Mesendoderm (in vitro differentiated cells): ENCODE data around the gene VWC2L.

Experiments used
- DNase-seq: peaks from one replicate; pipeline ENCODE4 v3.0.0; 2013
- H2AK5ac ChIP-seq: 2 replicates; pipeline ENCODE4 v1.6.1; 2013; ENCODE audit warnings: low read length, inconsistent platforms
- H2BK120ac ChIP-seq: 2 replicates; pipeline ENCODE4 v1.6.1; 2013; ENCODE audit warnings: low read depth, mild to moderate bottlenecking, low read length, moderate library complexity, mixed read lengths
- H2BK15ac ChIP-seq: replicated peaks from 2 replicates; pipeline ENCODE4 v1.6.1; 2013; ENCODE audit warnings: low read depth, mild to moderate bottlenecking, moderate library complexity
- H2BK5ac ChIP-seq: 2 replicates; pipeline ENCODE4 v1.6.1; 2013; ENCODE audit warnings: low read length, inconsistent platforms
- H3K18ac ChIP-seq: 2 replicates; pipeline ENCODE4 v1.6.1; 2013; ENCODE audit warnings: mild to moderate bottlenecking, low read length, mixed read lengths
- H3K23ac ChIP-seq: one replicate; pipeline ENCODE4 v1.6.1; 2013; ENCODE audit warnings: low read length
- H3K27ac ChIP-seq: 2 replicates; pipeline ENCODE4 v1.5.1; 2013; ENCODE audit warnings: low read depth, mild to moderate bottlenecking, inconsistent platforms, low read length, moderate library complexity
- H3K27me3 ChIP-seq: 2 replicates; pipeline ENCODE4 v1.6.1; 2013; ENCODE audit warnings: low read length, control low read depth, mild to moderate bottlenecking, inconsistent platforms; ENCODE audit not compliant: insufficient read depth, poor library complexity
- H3K36me3 ChIP-seq: 2 replicates; pipeline ENCODE4 v1.6.1; 2013; ENCODE audit warnings: low read length, inconsistent platforms; ENCODE audit not compliant: control insufficient read depth, insufficient read depth
- H3K4ac ChIP-seq: one replicate; pipeline ENCODE4 v1.6.1; 2013; ENCODE audit warnings: low read depth, mild to moderate bottlenecking, low read length, moderate library complexity
- H3K4me1 ChIP-seq: 2 replicates; pipeline ENCODE4 v1.6.1; 2013; ENCODE audit warnings: low read depth, low read length, inconsistent platforms; ENCODE audit not compliant: control insufficient read depth
- H3K4me2 ChIP-seq: 2 replicates; pipeline ENCODE4 v1.6.1; 2013; ENCODE audit warnings: low read length
- H3K4me3 ChIP-seq: 2 replicates; pipeline ENCODE4 v1.5.1; 2013; ENCODE audit warnings: mild to moderate bottlenecking, low read length
- H3K56ac ChIP-seq: one replicate; pipeline ENCODE4 v1.6.1; 2013; ENCODE audit warnings: low read length
- H3K79me1 ChIP-seq: 2 replicates; pipeline ENCODE4 v1.6.1; 2013; ENCODE audit warnings: low read length, inconsistent platforms
- H3K79me2 ChIP-seq: 2 replicates; pipeline ENCODE4 v1.6.1; 2013; ENCODE audit warnings: mild to moderate bottlenecking, low read length; ENCODE audit not compliant: control insufficient read depth, insufficient read depth
- H3K9ac ChIP-seq: 2 replicates; pipeline ENCODE4 v1.6.1; 2013; ENCODE audit warnings: low read length, inconsistent platforms
- H4K5ac ChIP-seq: one replicate; pipeline ENCODE4 v1.6.1; 2013; ENCODE audit warnings: low read length
- H4K8ac ChIP-seq: one replicate; pipeline ENCODE4 v1.6.1; 2013; ENCODE audit warnings: low read depth, mild to moderate bottlenecking, control low read depth, low read length, moderate library complexity
- WGBS: extraction: QIAGEN DNeasy Blood & Tissue Kit; methylation state at CpG from one replicate; pipeline ENCODE4 v1.1.7; 2013; ENCODE audit warnings: low lambda C conversion rate, missing lambda C conversion rate; ENCODE audit not compliant: insufficient coverage; ENCODE audit errors: extremely low coverage; 5-methylcytosine and 5-hydroxymethylcytosine counted together

Gene VWC2L

GRCh38 chr2:214569419-214570035, 158.7 kb downstream of the VWC2L start:
- Histone ChIP-seq H2AK5ac (no peak overlapping the region), H3K36me3 (no peaks in the 10 kb centered on the region), H3K56ac (no peak overlapping the region), H2BK5ac (no peak overlapping the region), H4K8ac (no peak overlapping the region), H2BK15ac (no peak overlapping the region), H4K5ac (no peak overlapping the region), H3K18ac (no peak overlapping the region), H3K4ac (no peak overlapping the region), H3K4me2 (no peak overlapping the region), H3K4me3 (no peak overlapping the region), H3K23ac (no peak overlapping the region), H3K27me3 (no peaks in the 10 kb centered on the region), H3K79me2 (no peaks in the 10 kb centered on the region), H3K27ac (no peak overlapping the region), H2BK120ac (no peak overlapping the region), H3K9ac (no peak overlapping the region), H3K79me1 (no peaks in the 10 kb centered on the region), H3K4me1 (no peaks in the 10 kb centered on the region)
- no CpG with 5 or more reads among the region's 4 CpGs for WGBS
- DNase-seq, result no peak

DNA sequence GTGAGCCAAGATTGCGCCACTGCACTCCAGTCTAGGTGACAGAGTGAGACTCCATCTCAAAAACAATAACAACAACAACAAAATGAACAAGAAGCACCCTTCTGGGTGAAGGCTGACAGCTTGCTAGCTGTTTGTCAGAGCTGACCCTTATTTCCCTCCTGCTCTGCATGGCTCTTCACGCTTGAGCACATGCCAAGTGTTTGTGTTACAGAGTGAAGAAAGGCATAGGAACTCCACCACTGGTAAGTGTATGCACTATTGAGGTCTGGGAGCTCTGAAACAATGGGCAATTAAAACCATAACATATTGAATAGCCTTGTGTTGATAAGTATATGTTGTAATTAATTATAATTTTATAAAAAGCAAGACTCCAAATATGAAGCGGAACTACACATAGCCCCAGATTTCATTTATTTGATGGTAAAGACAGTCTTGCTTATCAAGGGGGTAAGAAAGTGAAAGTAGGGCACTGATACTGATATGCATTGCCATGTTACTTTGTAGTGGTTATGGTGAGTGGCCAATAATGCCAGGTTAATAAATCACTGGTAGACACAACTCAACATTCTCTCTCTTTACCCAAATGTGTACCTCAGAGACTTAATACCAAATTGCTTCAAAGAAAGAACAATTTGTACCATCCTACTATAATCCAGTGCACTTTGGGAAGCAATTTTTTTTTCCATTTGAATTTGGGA, 163.4 kb downstream of the VWC2L start:
- Histone ChIP-seq H3K27me3 (no peaks in the 10 kb centered on the region), H3K23ac (no peak overlapping the region), H2BK15ac (no peak overlapping the region), H3K36me3 (no peaks in the 10 kb centered on the region), H3K4me3 (no peak overlapping the region), H4K8ac (no peak overlapping the region), H3K79me2 (no peaks in the 10 kb centered on the region), H3K18ac (no peak overlapping the region), H3K9ac (no peak overlapping the region), H3K27ac (no peak overlapping the region), H3K4ac (no peak overlapping the region), H3K79me1 (no peaks in the 10 kb centered on the region), H3K56ac (no peak overlapping the region), H3K4me2 (no peak overlapping the region), H2BK120ac (no peak overlapping the region), H2AK5ac (no peak overlapping the region), H4K5ac (no peak overlapping the region), H2BK5ac (no peak overlapping the region), H3K4me1 (no peaks in the 10 kb centered on the region)
- no CpG with 5 or more reads among the region's 3 CpGs for WGBS
- DNase-seq, result no peak

GRCh38 chr2:214575030-214575429, 164.2 kb downstream of the VWC2L start:
- H2BK5ac ChIP-seq, result no peak overlapping the region
- H3K4ac ChIP-seq, result no peak overlapping the region
- H3K4me1 ChIP-seq, result no peaks in the 10 kb centered on the region
- H2BK120ac ChIP-seq, result no peak overlapping the region
- no peak overlapping the region for H4K5ac ChIP-seq
- H3K4me3 ChIP-seq, result no peak overlapping the region
- no peak overlapping the region for H3K4me2 ChIP-seq
- no peak overlapping the region for H4K8ac ChIP-seq
- no peak overlapping the region for H3K56ac ChIP-seq
- H3K27me3 ChIP-seq, result no peaks in the 10 kb centered on the region
- no peaks in the 10 kb centered on the region for H3K36me3 ChIP-seq
- H2BK15ac ChIP-seq, result no peak overlapping the region
- no peak overlapping the region for H2AK5ac ChIP-seq
- no peak overlapping the region for H3K27ac ChIP-seq
- H3K23ac ChIP-seq, result no peak overlapping the region
- no peaks in the 10 kb centered on the region for H3K79me2 ChIP-seq
- H3K79me1 ChIP-seq, result no peaks in the 10 kb centered on the region
- WGBS, result no CpG with 5 or more reads among the region's 6 CpGs
- no peak overlapping the region for H3K9ac ChIP-seq
- H3K18ac ChIP-seq, result no peak overlapping the region
- DNase-seq, result no peak

DNA sequence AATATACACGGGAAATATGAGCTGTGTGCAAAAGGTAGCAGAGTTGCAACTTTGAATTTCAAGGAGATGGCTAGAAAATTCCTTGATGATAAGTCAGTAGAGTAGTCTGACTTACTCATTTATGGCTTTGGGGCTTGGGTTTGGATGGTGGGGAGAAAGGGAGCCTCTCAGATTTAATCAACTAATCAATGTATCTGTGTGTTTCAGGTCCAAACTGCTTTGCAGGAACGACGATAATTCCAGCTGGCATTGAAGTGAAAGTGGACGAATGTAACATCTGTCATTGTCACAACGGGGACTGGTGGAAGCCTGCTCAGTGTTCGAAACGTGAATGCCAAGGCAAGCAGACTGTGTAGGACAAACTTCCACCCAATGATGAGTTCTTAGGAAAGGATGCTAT, 164.6 kb downstream of the VWC2L start:
- Histone ChIP-seq H2AK5ac (no peak overlapping the region), H2BK120ac (no peak overlapping the region), H2BK5ac (no peak overlapping the region), H3K79me1 (no peaks in the 10 kb centered on the region), H3K4ac (no peak overlapping the region), H3K27ac (no peak overlapping the region), H3K9ac (no peak overlapping the region), H3K23ac (no peak overlapping the region), H3K4me2 (no peak overlapping the region), H3K18ac (no peak overlapping the region), H4K5ac (no peak overlapping the region), H3K4me3 (no peak overlapping the region), H3K56ac (no peak overlapping the region), H3K4me1 (no peaks in the 10 kb centered on the region), H2BK15ac (no peak overlapping the region), H4K8ac (no peak overlapping the region), H3K79me2 (no peaks in the 10 kb centered on the region), H3K27me3 (no peaks in the 10 kb centered on the region), H3K36me3 (no peaks in the 10 kb centered on the region)
- WGBS, result no CpG with 5 or more reads among the region's 7 CpGs
- DNase-seq, result no peak

DNA sequence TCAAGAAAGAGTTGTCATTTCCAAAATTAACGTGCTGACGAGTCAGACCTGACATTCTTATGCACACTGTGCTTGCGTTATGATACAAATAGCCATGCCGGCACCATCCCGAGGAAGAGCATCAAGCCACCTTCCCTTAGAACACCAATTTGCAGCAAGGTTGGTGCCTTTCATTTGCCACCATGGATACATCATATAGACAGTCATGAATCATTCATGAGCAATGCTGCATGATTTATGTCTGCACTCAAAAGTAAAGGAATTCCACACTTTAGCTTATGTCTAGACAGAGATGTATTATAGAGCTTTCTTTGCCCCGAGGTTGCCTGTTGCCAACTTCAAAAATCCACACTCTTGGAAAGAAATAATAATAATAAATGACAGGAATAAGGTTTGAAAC, 166.9 kb downstream of the VWC2L start:
- no peaks in the 10 kb centered on the region for H3K79me1 ChIP-seq
- no peak overlapping the region for H4K5ac ChIP-seq
- no peak overlapping the region for H4K8ac ChIP-seq
- no peak overlapping the region for H3K23ac ChIP-seq
- no peak overlapping the region for H3K4me3 ChIP-seq
- no peaks in the 10 kb centered on the region for H3K36me3 ChIP-seq
- H3K79me2 ChIP-seq, result no peaks in the 10 kb centered on the region
- no peak overlapping the region for H3K27ac ChIP-seq
- no peak overlapping the region for H3K18ac ChIP-seq
- no peaks in the 10 kb centered on the region for H3K27me3 ChIP-seq
- no CpG with 5 or more reads among the region's 6 CpGs for WGBS
- no peak overlapping the region for H3K4me2 ChIP-seq
- no peak overlapping the region for H2BK120ac ChIP-seq
- DNase-seq, result no peak
- H3K4me1 ChIP-seq, result no peaks in the 10 kb centered on the region
- no peak overlapping the region for H3K56ac ChIP-seq
- no peak overlapping the region for H2AK5ac ChIP-seq
- no peak overlapping the region for H2BK5ac ChIP-seq
- H3K4ac ChIP-seq, result no peak overlapping the region
- no peak overlapping the region for H3K9ac ChIP-seq
- no peak overlapping the region for H2BK15ac ChIP-seq

DNA sequence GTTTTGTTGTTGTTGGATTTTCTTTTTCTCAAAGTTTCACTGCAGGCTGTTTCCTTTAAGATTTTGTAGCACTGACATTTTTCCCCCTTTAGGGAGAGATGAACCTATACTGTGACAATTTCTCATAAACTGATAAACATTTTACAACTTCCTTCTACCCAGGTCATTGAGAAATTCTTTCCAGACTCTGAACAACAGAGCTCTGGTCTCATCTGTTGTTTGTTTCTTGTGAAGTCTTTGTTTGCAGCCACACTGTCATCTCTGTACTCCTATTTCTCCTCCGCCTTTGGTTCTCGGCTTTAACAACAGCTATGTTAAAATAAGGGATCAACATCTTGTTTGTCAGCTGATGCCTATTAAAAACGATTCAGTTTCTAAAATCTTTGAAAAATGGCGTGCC, 167.6 kb downstream of the VWC2L start:
- H3K18ac ChIP-seq, result no peak overlapping the region
- H3K27ac ChIP-seq, result no peak overlapping the region
- H4K8ac ChIP-seq, result no peak overlapping the region
- WGBS, result no CpG with 5 or more reads among the region's 4 CpGs
- no peak overlapping the region for H2BK15ac ChIP-seq
- H3K4me2 ChIP-seq, result no peak overlapping the region
- H3K4me1 ChIP-seq, result no peaks in the 10 kb centered on the region
- H3K36me3 ChIP-seq, result no peaks in the 10 kb centered on the region
- H2BK5ac ChIP-seq, result no peak overlapping the region
- H4K5ac ChIP-seq, result no peak overlapping the region
- no peak overlapping the region for H2AK5ac ChIP-seq
- no peak overlapping the region for H3K56ac ChIP-seq
- H3K79me1 ChIP-seq, result no peaks in the 10 kb centered on the region
- DNase-seq, result no peak
- H3K79me2 ChIP-seq, result no peaks in the 10 kb centered on the region
- no peak overlapping the region for H3K4me3 ChIP-seq
- H2BK120ac ChIP-seq, result no peak overlapping the region
- no peak overlapping the region for H3K9ac ChIP-seq
- H3K27me3 ChIP-seq, result no peaks in the 10 kb centered on the region
- no peak overlapping the region for H3K23ac ChIP-seq
- H3K4ac ChIP-seq, result no peak overlapping the region
